GM12891 (cell line): Measurements from ENCODE around the gene MMGT1.

Source experiments
- POLR2A ChIP-seq: IDR thresholded peaks from 2 replicates; pipeline ENCODE4 v1.6.1; 2011; ENCODE audit warnings: low read depth, low read length, control low read depth
- POLR2AphosphoS5 ChIP-seq: IDR thresholded peaks from 2 replicates; pipeline ENCODE4 v1.6.1; 2011; ENCODE audit warnings: low read depth, low read length, control low read depth
- POU2F2 ChIP-seq: IDR thresholded peaks from 2 replicates; pipeline ENCODE4 v1.6.1; 2011; ENCODE audit warnings: low read depth, mild to moderate bottlenecking, control low read depth, low read length, moderate library complexity
- TAF1 ChIP-seq: IDR thresholded peaks from 2 replicates; pipeline ENCODE4 v1.6.1; 2011; ENCODE audit warnings: low read depth, low read length, control low read depth

DNA sequence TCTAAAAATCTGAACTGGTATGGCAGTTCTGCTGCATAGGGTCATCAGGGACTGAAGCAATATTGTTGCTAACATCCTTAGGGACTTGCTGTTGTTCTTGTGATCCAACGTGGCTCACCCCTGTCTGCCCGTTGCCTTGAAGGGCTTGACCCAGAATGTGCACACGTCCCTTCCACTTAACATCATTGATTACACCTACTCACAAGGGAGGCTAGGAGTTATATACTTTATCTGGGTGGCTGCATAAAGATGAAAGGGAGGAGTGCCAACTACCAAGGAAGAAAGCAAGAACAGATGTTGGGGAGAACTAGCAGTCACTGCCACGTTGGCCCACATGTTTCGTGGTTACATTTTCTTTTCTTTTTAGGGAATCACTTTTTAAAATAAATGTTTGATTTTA lies 45.4 kb upstream of the MMGT1 start:
- TF ChIP-seq POLR2AphosphoS5 (no peak), POLR2A (no peak), TAF1 (no peak), POU2F2 (no peak)
